CD4-positive, alpha-beta T cell treated with Interleukin-1 beta for 1 hour (primary cell): ENCODE results near the gene BABAM2.
"Not testable (repeated sequence)": the region's sequence is repeated elsewhere in the genome, so short reads cannot be mapped to it uniquely, and the experiment has no call there.

Experiments
- DNase-seq, 2 donors: peaks; one replicate each; pipeline ENCODE4 v3.0.0-alpha.2; 2020 to 2022

Gene BABAM2

GRCh38 chr2:27890146-27890923 lies at the start of gene BABAM2, which contains the start of gene RBKS:
TSS of gene BABAM2 (plus strand) at chr2:27890729. CDS start at chr2:27894557, 3,828 bp downstream.
TSS of gene RBKS (minus strand) at chr2:27890387. CDS start at chr2:27890345, 42 bp downstream.
- DNase-seq: peak; percentile 93

- no peak for DNase-seq
These were observed 47.6 kb upstream of the BABAM2 start for GRCh38 chr2:27842894-27843293.

GRCh38 chr2:27843992-27844391 lies 46.5 kb upstream of the BABAM2 start:
- no peak for DNase-seq

- DNase-seq: no peak
These were observed 45.7 kb upstream of the BABAM2 start for GRCh38 chr2:27844821-27845255.

- no peak for DNase-seq
These were observed 43.2 kb upstream of the BABAM2 start for GRCh38 chr2:27847333-27847732.

- no peak for DNase-seq
These were observed 40.8 kb upstream of the BABAM2 start for GRCh38 chr2:27849558-27850205.

- DNase-seq: no peak
These were observed 37.8 kb upstream of the BABAM2 start for GRCh38 chr2:27852691-27853090.

- peak in 1 of 2 donors; percentile 23 for DNase-seq
These were observed 36.2 kb upstream of the BABAM2 start for GRCh38 chr2:27854229-27854862.

GRCh38 chr2:27855476-27855875 lies 35.1 kb upstream of the BABAM2 start:
- no peak for DNase-seq

- no peak for DNase-seq
These were observed 34.1 kb upstream of the BABAM2 start for GRCh38 chr2:27856386-27856785.

- no peak for DNase-seq
These were observed 33.6 kb upstream of the BABAM2 start for GRCh38 chr2:27856956-27857355.

- DNase-seq: no peak
These were observed 32.9 kb upstream of the BABAM2 start for GRCh38 chr2:27857417-27858172.

- DNase-seq: no peak
These were observed 30.4 kb upstream of the BABAM2 start for GRCh38 chr2:27860111-27860510.

- no peak for DNase-seq
These were observed 27.4 kb upstream of the BABAM2 start for GRCh38 chr2:27863146-27863545.

- DNase-seq: not testable (repeated sequence)
These were observed 26.6 kb upstream of the BABAM2 start for GRCh38 chr2:27863955-27864354.

GRCh38 chr2:27866237-27866636 lies 24.3 kb upstream of the BABAM2 start:
- no peak for DNase-seq

- DNase-seq: no peak
These were observed 20.8 kb upstream of the BABAM2 start for GRCh38 chr2:27869763-27870162.

- DNase-seq: no peak
These were observed 19.8 kb upstream of the BABAM2 start for GRCh38 chr2:27870724-27871123.

- no peak for DNase-seq
These were observed 18.7 kb upstream of the BABAM2 start for GRCh38 chr2:27871802-27872201.

GRCh38 chr2:27873091-27873490 lies 17.4 kb upstream of the BABAM2 start:
- no peak for DNase-seq

- no peak for DNase-seq
These were observed 15.2 kb upstream of the BABAM2 start for GRCh38 chr2:27875089-27875881.

GRCh38 chr2:27878825-27879224 lies 11.7 kb upstream of the BABAM2 start:
- no peak for DNase-seq
